ENCODE data around the gene THAP4. TPM values are rescaled to one million over a fixed set of nuclear protein-coding genes. Genes with fewer than 3 reads are reported as not detected.

THAP4 gene, protein sequence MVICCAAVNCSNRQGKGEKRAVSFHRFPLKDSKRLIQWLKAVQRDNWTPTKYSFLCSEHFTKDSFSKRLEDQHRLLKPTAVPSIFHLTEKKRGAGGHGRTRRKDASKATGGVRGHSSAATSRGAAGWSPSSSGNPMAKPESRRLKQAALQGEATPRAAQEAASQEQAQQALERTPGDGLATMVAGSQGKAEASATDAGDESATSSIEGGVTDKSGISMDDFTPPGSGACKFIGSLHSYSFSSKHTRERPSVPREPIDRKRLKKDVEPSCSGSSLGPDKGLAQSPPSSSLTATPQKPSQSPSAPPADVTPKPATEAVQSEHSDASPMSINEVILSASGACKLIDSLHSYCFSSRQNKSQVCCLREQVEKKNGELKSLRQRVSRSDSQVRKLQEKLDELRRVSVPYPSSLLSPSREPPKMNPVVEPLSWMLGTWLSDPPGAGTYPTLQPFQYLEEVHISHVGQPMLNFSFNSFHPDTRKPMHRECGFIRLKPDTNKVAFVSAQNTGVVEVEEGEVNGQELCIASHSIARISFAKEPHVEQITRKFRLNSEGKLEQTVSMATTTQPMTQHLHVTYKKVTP
- total RNA-seq (2021; fragmentation: NEBNext Ultra II Directional; extraction: Animal tissue kit (Norgen Biotek cat#: 25700)), result 10 to 100 TPM; 40.6 to 47.9 (median 43.0) TPM
- long read RNA-seq, transcript THAP4-204 (6 exons, 2,367 nt), result major isoform, 36 of 45 reads
- long read RNA-seq, partial matches to known transcripts, result 6 of 45 reads
- long read RNA-seq, other reads (novel, unspliced or antisense), result 3 of 45 reads

- peak within 1 kb of the TSS; percentile 98 for H3K4me3 Mint-ChIP-seq
- TF ChIP-seq CTCF (IDR thresholded peaks at IDR 0.05), result no peak
- peaks cover 30% of the 10 kb centered on the region for H3K36me3 Mint-ChIP-seq (ENCODE audit: low read depth)
- DNase-seq, result peak; percentile 75
- H3K27ac Mint-ChIP-seq, result peak within 1 kb of the TSS; percentile 88
- peaks cover 57% of the 10 kb centered on the region for H3K4me1 Mint-ChIP-seq (ENCODE audit: low read depth)
- no peaks in the 10 kb centered on the region; the same call in none of the 2 replicates for H3K27me3 Mint-ChIP-seq (ENCODE audit: insufficient read depth)
- H3K9me3 Mint-ChIP-seq, result no peaks in the 10 kb centered on the region
Observed at GRCh38 chr2:241637018-241637794, at the start of gene THAP4, which contains the start of gene ATG4B. Gene THAP4 (minus strand): TSS chr2:241637158. CDS start chr2:241637017, 141 bp downstream. Gene ATG4B (plus strand): TSS chr2:241637693. CDS start chr2:241637715, 22 bp downstream.

DNA sequence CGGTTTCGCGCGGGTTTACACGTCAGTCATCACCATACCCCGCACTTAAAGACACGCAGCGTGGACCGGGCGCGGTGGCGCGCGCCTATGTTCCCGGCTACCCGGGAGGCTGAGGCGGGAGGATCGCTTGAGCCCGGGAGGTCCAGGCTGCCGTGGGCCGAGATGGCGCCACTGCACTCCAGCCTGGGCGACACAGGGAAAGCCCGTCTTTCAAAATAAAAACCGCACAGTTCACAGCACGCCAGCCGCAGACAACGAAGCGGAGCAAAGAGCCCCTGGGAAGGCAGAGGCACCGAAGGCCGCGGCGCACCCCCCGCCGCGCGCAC lies 49.3 kb upstream of the THAP4 start:
- Mint-ChIP-seq H3K4me3 (peak overlapping the region; percentile 92), H3K27me3 (ENCODE audit: insufficient read depth) (no peaks in the 10 kb centered on the region; the same call in 1 of the 2 replicates), H3K9me3 (no peaks in the 10 kb centered on the region), H3K36me3 (ENCODE audit: low read depth) (peaks cover 38% of the 10 kb centered on the region), H3K4me1 (ENCODE audit: low read depth) (peaks cover 27% of the 10 kb centered on the region), H3K27ac (peak overlapping the region; percentile 76)
- no peak for DNase-seq
- no peak for TF ChIP-seq CTCF (IDR thresholded peaks at IDR 0.05)

GRCh38 chr2:241680827-241681599 lies 44.1 kb upstream of the THAP4 start:
- Mint-ChIP-seq H3K36me3 (ENCODE audit: low read depth) (peaks cover 37% of the 10 kb centered on the region), H3K27ac (peak overlapping the region; percentile 95), H3K9me3 (no peaks in the 10 kb centered on the region), H3K27me3 (ENCODE audit: insufficient read depth) (peaks cover 2% of the 10 kb centered on the region; the same call in 1 of the 2 replicates), H3K4me1 (ENCODE audit: low read depth) (peaks cover 41% of the 10 kb centered on the region), H3K4me3 (peak overlapping the region; percentile 73)
- peak; percentile 97 for DNase-seq
- TF ChIP-seq CTCF (IDR thresholded peaks at IDR 0.05), result no peak

GRCh38 chr2:241680044-241680443 lies 43.1 kb upstream of the THAP4 start:
- H3K4me1 Mint-ChIP-seq (ENCODE audit: low read depth), result peaks cover 34% of the 10 kb centered on the region
- no peak for TF ChIP-seq CTCF (IDR thresholded peaks at IDR 0.05)
- no peak overlapping the region for H3K4me3 Mint-ChIP-seq
- H3K27me3 Mint-ChIP-seq (ENCODE audit: insufficient read depth), result peaks cover 2% of the 10 kb centered on the region; the same call in 1 of the 2 replicates
- H3K27ac Mint-ChIP-seq, result peak overlapping the region; percentile 95
- no peak for DNase-seq
- H3K9me3 Mint-ChIP-seq, result no peaks in the 10 kb centered on the region
- peaks cover 31% of the 10 kb centered on the region for H3K36me3 Mint-ChIP-seq (ENCODE audit: low read depth)
